Mucosa of stomach (tissue), 1 donor: ENCODE data around the gene DGKI.

Source experiments
- H3K27me3 ChIP-seq: one replicate; pipeline ENCODE4 v1.7.0; 2013; ENCODE audit warnings: mild to moderate bottlenecking, low read length; ENCODE audit not compliant: control insufficient read depth, insufficient read depth
- H3K36me3 ChIP-seq: one replicate; pipeline ENCODE4 v1.7.0; 2013; ENCODE audit warnings: low read length; ENCODE audit not compliant: control insufficient read depth, insufficient read depth
- H3K4me1 ChIP-seq: one replicate; pipeline ENCODE4 v1.7.0; 2013; ENCODE audit warnings: mild to moderate bottlenecking, low read length; ENCODE audit not compliant: control insufficient read depth, insufficient read depth
- H3K4me3 ChIP-seq: one replicate; pipeline ENCODE4 v1.7.0; 2013; ENCODE audit warnings: low read length
- H3K9ac ChIP-seq: one replicate; pipeline ENCODE4 v1.7.0; 2013; ENCODE audit warnings: mild to moderate bottlenecking, low read length, moderate library complexity
- H3K9me3 ChIP-seq: one replicate; pipeline ENCODE4 v1.7.0; 2013; ENCODE audit warnings: mild to moderate bottlenecking, low read length, moderate library complexity; ENCODE audit not compliant: control insufficient read depth
- donor health status: Pancreatic carcinoma.

The DGKI gene

GRCh38 chr7:137869260-137869659 lies 22.5 kb upstream of the DGKI start:
- Histone ChIP-seq H3K27me3 (no peaks in the 10 kb centered on the region), H3K36me3 (no peaks in the 10 kb centered on the region), H3K9me3 (no peaks in the 10 kb centered on the region), H3K9ac (no peak overlapping the region), H3K4me1 (no peaks in the 10 kb centered on the region), H3K4me3 (no peak overlapping the region)

DNA sequence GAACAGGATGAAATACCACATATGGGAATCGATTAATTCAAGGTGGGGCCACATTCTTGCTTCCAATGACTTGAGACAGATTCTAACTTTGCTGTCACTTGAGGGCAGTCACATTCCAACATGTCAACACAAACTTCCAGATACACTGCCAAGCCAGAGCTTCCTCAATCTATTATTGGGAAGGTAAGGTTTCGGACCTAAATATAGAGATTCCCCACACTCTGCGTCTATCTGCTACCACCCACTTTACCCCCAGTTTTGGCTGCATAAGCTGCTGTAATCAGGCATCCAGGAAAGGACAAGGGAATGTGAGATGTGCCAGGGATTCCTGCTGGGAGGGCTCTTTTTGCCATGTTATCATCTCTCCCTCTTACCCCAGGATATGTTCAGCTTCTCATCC lies 20.5 kb upstream of the DGKI start:
- no peaks in the 10 kb centered on the region for H3K4me1 ChIP-seq
- H3K9me3 ChIP-seq: no peaks in the 10 kb centered on the region
- no peak overlapping the region for H3K9ac ChIP-seq
- no peaks in the 10 kb centered on the region for H3K36me3 ChIP-seq
- H3K4me3 ChIP-seq: no peak overlapping the region
- no peaks in the 10 kb centered on the region for H3K27me3 ChIP-seq

DNA sequence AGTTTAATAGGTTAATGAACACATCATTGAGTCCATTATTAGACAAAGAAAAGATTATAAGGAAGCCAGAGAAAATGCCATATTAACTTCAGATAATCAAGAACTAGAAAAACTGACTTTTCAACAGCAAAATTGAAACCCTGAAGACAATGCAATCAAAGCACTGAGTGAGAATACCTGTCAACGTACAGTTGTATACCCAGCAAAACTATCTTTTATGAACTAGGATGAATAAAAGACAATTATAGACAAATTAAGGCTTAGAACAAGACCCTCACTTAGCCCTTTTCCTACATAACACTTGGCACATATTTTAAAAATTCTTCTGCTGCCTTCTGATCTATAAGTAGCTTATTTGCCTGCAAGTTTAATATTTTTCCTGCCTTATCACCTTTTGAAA lies 19.0 kb upstream of the DGKI start:
- H3K9ac ChIP-seq: no peak overlapping the region
- H3K4me3 ChIP-seq: no peak overlapping the region
- H3K4me1 ChIP-seq: no peaks in the 10 kb centered on the region
- H3K36me3 ChIP-seq: no peaks in the 10 kb centered on the region
- H3K27me3 ChIP-seq: no peaks in the 10 kb centered on the region
- H3K9me3 ChIP-seq: no peaks in the 10 kb centered on the region

DNA sequence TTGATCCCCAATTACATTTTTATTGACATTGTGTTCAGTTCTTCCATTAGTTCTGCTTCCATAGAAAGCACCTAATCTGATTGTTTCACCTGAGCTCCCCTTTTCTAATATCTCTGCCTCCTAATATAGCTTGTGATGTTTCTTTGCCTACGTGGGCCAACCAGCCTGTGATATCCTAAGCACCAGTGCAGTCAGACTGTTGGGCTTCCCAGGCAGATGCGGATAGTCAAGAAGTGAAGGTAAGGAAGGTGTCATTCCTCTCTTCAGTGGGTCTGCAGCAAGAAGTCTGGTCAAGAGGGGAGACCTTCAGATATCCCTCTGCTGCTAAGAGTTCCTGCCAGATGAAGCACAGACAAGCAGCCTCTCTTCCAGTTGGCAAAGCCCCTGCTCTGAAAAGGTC lies 16.2 kb upstream of the DGKI start:
- H3K9ac ChIP-seq: no peak overlapping the region
- no peaks in the 10 kb centered on the region for H3K9me3 ChIP-seq
- no peaks in the 10 kb centered on the region for H3K27me3 ChIP-seq
- H3K4me1 ChIP-seq: no peaks in the 10 kb centered on the region
- no peaks in the 10 kb centered on the region for H3K36me3 ChIP-seq
- H3K4me3 ChIP-seq: no peak overlapping the region

DNA sequence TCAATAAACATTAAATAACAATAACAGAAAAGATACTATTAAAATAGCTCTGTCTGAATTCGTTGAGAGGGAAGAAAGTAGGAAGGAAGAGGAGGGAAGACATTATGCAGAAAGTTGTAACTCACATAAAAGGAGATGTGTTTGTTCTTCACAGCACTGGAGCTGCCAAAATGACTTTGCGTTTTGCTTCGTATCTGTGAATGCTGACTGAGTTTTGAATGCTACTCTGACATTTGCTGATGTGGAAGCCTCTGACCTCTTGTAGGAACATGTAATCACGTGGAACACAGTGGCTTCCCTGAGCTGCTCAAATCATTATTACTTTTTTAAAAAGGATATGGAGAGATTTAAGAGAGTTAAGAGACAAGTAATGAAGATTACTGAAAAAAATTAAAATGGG lies 15.6 kb upstream of the DGKI start:
- H3K36me3 ChIP-seq: no peaks in the 10 kb centered on the region
- no peaks in the 10 kb centered on the region for H3K9me3 ChIP-seq
- H3K9ac ChIP-seq: no peak overlapping the region
- no peaks in the 10 kb centered on the region for H3K27me3 ChIP-seq
- H3K4me1 ChIP-seq: no peaks in the 10 kb centered on the region
- no peak overlapping the region for H3K4me3 ChIP-seq

DNA sequence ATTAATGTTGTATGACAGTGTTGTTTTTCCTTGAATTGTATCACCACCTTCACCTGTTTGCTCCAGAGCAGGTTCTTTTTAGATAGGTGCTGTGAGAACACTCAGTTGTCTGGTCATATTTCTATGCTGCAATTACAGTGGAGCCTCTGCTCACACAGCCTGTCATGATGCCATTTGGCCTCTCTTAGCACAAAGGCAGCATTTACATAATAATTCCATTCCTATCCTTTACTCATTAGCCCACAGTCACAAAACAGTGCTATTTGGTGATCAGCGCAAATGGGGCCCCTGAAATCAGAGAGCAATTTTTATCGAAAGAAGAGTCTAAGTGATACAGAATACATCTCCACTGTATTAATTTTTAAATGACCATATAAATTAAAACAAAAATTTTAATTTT lies 13.8 kb upstream of the DGKI start:
- no peaks in the 10 kb centered on the region for H3K27me3 ChIP-seq
- H3K4me3 ChIP-seq: no peak overlapping the region
- H3K36me3 ChIP-seq: no peaks in the 10 kb centered on the region
- no peaks in the 10 kb centered on the region for H3K4me1 ChIP-seq
- H3K9ac ChIP-seq: no peak overlapping the region
- H3K9me3 ChIP-seq: no peaks in the 10 kb centered on the region

DNA sequence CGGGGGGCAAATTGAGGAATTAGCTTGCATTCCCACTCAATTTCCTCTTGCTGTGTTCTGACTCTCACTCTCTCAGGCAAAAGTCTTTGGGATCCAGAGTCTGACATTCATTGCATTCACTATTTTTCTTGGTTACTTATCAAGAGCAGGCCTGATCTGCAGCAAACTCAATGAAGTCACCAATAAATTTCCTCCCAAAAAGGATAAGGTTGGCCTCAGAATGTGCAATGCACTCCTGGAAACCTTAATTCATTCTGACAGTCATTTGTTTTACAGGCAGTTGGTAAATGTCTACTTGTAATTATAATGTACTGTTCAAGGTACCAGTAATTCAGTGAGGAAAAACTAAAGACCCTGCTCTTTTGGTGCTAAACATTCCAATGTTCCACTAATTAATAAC lies 6.3 kb upstream of the DGKI start:
- Histone ChIP-seq H3K27me3 (peaks cover 10% of the 10 kb centered on the region), H3K36me3 (no peaks in the 10 kb centered on the region), H3K9ac (no peak overlapping the region), H3K4me3 (no peak overlapping the region), H3K4me1 (no peaks in the 10 kb centered on the region), H3K9me3 (no peaks in the 10 kb centered on the region)

GRCh38 chr7:137852108-137852507 lies 5.3 kb upstream of the DGKI start:
- Histone ChIP-seq H3K36me3 (no peaks in the 10 kb centered on the region), H3K4me3 (no peak overlapping the region), H3K4me1 (no peaks in the 10 kb centered on the region), H3K9me3 (no peaks in the 10 kb centered on the region), H3K9ac (no peak overlapping the region), H3K27me3 (peaks cover 18% of the 10 kb centered on the region)

DNA sequence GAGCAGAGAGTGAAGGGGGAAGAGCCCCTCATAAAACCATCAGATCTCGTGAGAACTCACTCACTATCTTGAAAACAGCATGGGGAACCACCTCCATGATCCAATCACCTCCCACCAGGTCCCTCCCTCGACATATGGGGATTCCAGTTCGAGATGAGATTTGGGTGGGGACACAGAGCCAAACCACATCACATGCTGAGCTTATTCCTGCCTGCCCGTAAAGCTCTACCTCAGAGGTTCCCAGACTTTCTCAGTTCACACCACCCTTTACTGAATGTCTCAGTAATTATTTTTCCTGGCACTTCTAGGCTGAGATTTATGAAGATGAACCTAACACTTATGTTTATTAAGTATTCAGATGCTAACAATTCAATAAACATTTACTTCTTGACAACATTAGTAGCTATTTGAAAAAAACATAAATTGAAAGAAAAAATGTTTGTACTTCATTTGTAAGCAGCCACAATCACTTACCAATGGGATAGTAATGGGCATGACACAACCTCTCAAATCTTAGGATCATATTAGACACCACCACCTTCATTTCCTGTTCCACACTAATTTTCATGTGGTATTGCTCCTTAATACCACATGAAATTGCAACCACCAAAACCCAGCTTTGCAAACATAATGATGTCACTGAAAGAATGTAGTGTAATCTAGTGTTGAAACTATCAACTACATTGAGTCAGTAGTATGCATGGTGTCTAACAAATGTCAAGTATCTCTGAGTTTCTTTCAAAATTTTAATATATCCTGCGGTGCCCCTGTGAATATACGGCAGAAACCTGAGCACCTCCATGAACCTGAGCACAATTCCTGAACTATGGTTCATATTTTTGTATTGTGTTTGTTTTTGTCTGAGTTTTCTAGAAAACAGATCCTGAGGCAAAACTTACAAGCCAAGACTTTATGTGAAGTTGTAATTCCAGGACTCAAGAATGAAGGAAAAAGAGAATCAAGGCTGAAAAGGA lies 4.5 kb upstream of the DGKI start:
- no peaks in the 10 kb centered on the region for H3K4me1 ChIP-seq
- H3K4me3 ChIP-seq: no peak overlapping the region

GRCh38 chr7:137850571-137850970 lies 3.8 kb upstream of the DGKI start:
- no peaks in the 10 kb centered on the region for H3K36me3 ChIP-seq
- H3K4me3 ChIP-seq: no peak overlapping the region
- no peaks in the 10 kb centered on the region for H3K4me1 ChIP-seq
- H3K9ac ChIP-seq: no peak overlapping the region
- peaks cover 30% of the 10 kb centered on the region for H3K27me3 ChIP-seq
- no peaks in the 10 kb centered on the region for H3K9me3 ChIP-seq

More for the DNA sequence above, 4.5 kb upstream of the DGKI start:
- Histone ChIP-seq H3K27me3 (peaks cover 23% of the 10 kb centered on the region), H3K36me3 (no peaks in the 10 kb centered on the region), H3K9ac (no peak overlapping the region), H3K9me3 (no peaks in the 10 kb centered on the region)

DNA sequence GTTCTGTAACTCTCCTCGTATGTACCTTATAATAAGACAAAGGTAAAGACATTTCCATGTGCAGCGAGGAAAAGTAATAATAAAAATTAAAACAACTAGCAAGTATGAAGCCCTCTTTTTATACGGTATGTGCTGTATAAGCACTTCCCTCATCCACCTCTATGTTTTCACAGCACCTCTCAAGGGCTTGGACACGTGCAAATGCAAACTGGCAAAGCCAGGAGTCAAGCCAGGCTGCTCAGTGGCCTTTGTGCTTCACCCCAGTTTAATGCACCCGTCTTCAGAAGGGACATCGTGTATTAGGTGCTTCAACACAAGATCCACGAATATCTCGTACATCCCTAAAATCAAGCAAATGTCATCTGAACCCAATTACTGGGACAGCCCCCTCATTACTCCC lies 1.3 kb upstream of the DGKI start:
- no peaks in the 10 kb centered on the region for H3K4me1 ChIP-seq
- H3K4me3 ChIP-seq: no peak overlapping the region
- no peaks in the 10 kb centered on the region for H3K36me3 ChIP-seq
- H3K9me3 ChIP-seq: no peaks in the 10 kb centered on the region
- H3K27me3 ChIP-seq: peaks cover 49% of the 10 kb centered on the region
- H3K9ac ChIP-seq: no peak overlapping the region

GRCh38 chr7:137847568-137848050 lies 835 bp upstream of the DGKI start:
- H3K9me3 ChIP-seq: no peaks in the 10 kb centered on the region
- H3K27me3 ChIP-seq: peaks cover 49% of the 10 kb centered on the region
- H3K9ac ChIP-seq: no peak overlapping the region
- no peaks in the 10 kb centered on the region for H3K36me3 ChIP-seq
- no peak overlapping the region for H3K4me3 ChIP-seq
- H3K4me1 ChIP-seq: no peaks in the 10 kb centered on the region
